Measurements from ENCODE around the gene DOCK2. TPM values are rescaled to one million over a fixed set of nuclear protein-coding genes. Genes with fewer than 3 reads are reported as not detected.
"Not testable (repeated sequence)": the region's sequence is repeated elsewhere in the genome, so short reads cannot be mapped to it uniquely, and the experiment has no call there.

The DOCK2 gene
- total RNA-seq, 1 experiment from 2014 or later, result not detected

DNA sequence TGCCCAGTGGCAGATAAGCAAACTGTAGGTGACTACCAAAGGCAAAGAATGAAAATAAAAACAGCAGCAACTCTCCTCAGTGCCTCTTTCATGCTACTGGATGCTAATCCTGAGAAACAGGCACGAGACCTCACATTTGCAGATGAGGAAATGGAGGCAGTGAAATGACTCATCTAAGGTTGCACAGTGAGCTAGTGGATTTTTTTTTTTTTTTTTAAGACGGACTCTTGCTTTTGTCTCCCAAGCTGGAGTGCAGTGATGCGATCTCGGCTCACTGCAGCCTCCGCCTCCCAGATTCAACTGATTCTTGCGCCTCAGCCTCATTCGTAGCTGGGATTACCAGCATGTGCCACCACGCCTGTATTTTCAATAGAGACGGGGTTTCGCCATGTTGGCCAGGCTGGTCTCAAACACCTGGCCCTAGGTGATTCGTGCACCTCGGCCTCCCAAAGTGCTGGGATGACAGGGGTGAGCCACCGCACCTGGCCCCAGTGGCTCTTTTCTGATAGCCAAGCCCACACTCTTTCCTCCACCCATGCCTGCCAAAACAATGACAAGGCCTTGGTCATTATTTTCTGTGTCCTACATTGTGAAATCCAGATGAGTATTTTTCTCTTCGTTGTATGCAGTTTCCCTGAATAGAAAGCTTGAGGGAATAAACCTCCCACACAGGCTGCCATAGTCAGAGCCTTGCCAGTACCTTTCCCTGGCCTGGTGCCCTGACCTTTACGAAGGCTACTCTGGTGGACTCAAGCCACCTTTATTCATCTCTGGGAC lies 19.2 kb downstream of the DOCK2 start:
- H3K4me3 Mint-ChIP-seq (ENCODE audit: low read depth, unreplicated experiment), result no peak overlapping the region
- no peak for DNase-seq
- H3K4me1 Mint-ChIP-seq (ENCODE audit: low read depth, unreplicated experiment), result no peaks in the 10 kb centered on the region
- H3K27me3 Mint-ChIP-seq (ENCODE audit: unreplicated experiment), result peaks cover 15% of the 10 kb centered on the region
- no peaks in the 10 kb centered on the region for H3K36me3 Mint-ChIP-seq (ENCODE audit: insufficient read depth, unreplicated experiment)
- no peak overlapping the region for H3K27ac Mint-ChIP-seq (ENCODE audit: unreplicated experiment)
- H3K9me3 Mint-ChIP-seq (ENCODE audit: low read depth, unreplicated experiment), result no peaks in the 10 kb centered on the region
- TF ChIP-seq, protein P1, sequence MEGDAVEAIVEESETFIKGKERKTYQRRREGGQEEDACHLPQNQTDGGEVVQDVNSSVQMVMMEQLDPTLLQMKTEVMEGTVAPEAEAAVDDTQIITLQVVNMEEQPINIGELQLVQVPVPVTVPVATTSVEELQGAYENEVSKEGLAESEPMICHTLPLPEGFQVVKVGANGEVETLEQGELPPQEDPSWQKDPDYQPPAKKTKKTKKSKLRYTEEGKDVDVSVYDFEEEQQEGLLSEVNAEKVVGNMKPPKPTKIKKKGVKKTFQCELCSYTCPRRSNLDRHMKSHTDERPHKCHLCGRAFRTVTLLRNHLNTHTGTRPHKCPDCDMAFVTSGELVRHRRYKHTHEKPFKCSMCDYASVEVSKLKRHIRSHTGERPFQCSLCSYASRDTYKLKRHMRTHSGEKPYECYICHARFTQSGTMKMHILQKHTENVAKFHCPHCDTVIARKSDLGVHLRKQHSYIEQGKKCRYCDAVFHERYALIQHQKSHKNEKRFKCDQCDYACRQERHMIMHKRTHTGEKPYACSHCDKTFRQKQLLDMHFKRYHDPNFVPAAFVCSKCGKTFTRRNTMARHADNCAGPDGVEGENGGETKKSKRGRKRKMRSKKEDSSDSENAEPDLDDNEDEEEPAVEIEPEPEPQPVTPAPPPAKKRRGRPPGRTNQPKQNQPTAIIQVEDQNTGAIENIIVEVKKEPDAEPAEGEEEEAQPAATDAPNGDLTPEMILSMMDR (IDR thresholded peaks at IDR 0.05; ENCODE audit: unreplicated experiment), result no peak
- intact Hi-C loops (cut with micrococcal nuclease; ENCODE audit: unreplicated experiment), result no loop called here
- no TSS peak for BruUV-seq (replicated peaks)
- CTCF ChIA-PET, result no interaction called here

DNA sequence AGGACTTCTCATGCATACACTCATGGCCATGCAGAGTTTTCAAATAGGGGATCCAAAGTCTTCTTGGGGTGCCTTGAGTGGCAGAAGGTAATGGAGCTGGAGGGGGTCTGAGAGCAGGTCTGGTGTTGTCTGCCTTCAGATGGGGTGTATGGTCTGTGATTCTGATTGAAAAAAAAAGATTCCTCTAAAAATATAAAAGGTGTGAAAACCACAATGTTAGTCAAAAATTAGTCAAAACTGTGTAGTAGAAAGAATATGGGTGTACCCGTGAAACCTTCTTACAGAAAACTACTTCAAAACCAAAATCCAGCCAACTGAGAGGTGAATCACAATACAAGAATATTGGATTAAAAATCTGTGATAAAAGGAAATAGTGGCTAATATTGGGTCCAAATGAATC lies 20.1 kb downstream of the DOCK2 start:
- no TSS peak for BruUV-seq (replicated peaks)
- Mint-ChIP-seq H3K4me1 (ENCODE audit: low read depth, unreplicated experiment) (no peaks in the 10 kb centered on the region), H3K4me3 (ENCODE audit: low read depth, unreplicated experiment) (no peak overlapping the region), H3K27ac (ENCODE audit: unreplicated experiment) (no peak overlapping the region), H3K9me3 (ENCODE audit: low read depth, unreplicated experiment) (no peaks in the 10 kb centered on the region), H3K27me3 (ENCODE audit: unreplicated experiment) (peaks cover 12% of the 10 kb centered on the region), H3K36me3 (ENCODE audit: insufficient read depth, unreplicated experiment) (no peaks in the 10 kb centered on the region)
- CTCF ChIA-PET, result no interaction called here
- no peak for DNase-seq
- TF ChIP-seq, protein P1 (IDR thresholded peaks at IDR 0.05; ENCODE audit: unreplicated experiment), result no peak
- intact Hi-C loops (cut with micrococcal nuclease; ENCODE audit: unreplicated experiment), result no loop called here

DNA sequence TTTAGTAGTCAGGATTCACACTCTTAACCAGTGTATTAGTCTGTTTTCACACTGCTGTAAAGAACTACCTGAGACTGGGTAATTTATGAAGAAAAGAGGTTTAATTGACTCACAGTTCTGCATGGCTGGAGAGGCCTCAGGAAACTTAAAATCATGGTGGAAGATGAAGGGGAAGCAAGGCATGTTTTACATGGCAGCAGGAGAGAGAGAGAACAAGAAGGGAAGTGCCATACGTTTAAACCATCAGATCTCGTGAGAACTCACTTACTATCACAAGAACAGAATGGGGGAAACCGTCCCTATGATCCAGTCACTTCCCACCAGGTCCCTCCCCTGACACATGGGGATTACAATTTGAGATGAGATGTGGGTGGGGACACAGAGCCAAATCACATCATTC lies 25.4 kb downstream of the DOCK2 start:
- CTCF ChIA-PET; intact Hi-C loops (cut with micrococcal nuclease; ENCODE audit: unreplicated experiment); H3K4me1 Mint-ChIP-seq (ENCODE audit: low read depth, unreplicated experiment): not testable (repeated sequence)

DNA sequence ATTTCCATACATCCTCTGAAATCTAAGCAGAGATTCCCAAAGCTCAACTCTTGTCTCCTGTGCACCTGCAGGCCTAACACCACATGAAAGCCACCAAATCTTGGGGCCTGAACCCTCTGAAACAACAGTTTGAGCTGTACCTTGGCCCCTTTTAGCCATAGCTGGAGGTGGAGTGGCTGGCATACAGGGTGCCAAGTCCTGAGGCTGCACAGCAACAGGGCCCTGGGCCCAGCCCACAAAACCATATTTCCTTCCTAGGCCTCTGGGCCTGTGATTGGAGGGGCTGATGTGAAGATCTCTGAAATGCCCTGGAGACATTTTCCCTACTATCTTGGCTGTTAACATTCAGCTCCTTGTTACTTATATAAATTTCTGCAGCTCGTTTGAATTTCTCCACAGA lies 26.5 kb downstream of the DOCK2 start:
- intact Hi-C loops (cut with micrococcal nuclease; ENCODE audit: unreplicated experiment), result no loop called here
- no peak for DNase-seq
- TF ChIP-seq, protein P1 (IDR thresholded peaks at IDR 0.05; ENCODE audit: unreplicated experiment), result no peak
- Mint-ChIP-seq H3K27ac (ENCODE audit: unreplicated experiment) (no peak overlapping the region), H3K4me3 (ENCODE audit: low read depth, unreplicated experiment) (no peak overlapping the region), H3K9me3 (ENCODE audit: low read depth, unreplicated experiment) (peaks cover 6% of the 10 kb centered on the region), H3K27me3 (ENCODE audit: unreplicated experiment) (peaks cover 19% of the 10 kb centered on the region), H3K36me3 (ENCODE audit: insufficient read depth, unreplicated experiment) (no peaks in the 10 kb centered on the region), H3K4me1 (ENCODE audit: low read depth, unreplicated experiment) (no peaks in the 10 kb centered on the region)
- no TSS peak for BruUV-seq (replicated peaks)
- CTCF ChIA-PET, result no interaction called here

More for the DNA sequence above, 25.4 kb downstream of the DOCK2 start:
- H3K9me3 Mint-ChIP-seq (ENCODE audit: low read depth, unreplicated experiment); DNase-seq; H3K27me3 Mint-ChIP-seq (ENCODE audit: unreplicated experiment); H3K36me3 Mint-ChIP-seq (ENCODE audit: insufficient read depth, unreplicated experiment); H3K4me3 Mint-ChIP-seq (ENCODE audit: low read depth, unreplicated experiment); BruUV-seq (replicated peaks); H3K27ac Mint-ChIP-seq (ENCODE audit: unreplicated experiment): not testable (repeated sequence)

DNA sequence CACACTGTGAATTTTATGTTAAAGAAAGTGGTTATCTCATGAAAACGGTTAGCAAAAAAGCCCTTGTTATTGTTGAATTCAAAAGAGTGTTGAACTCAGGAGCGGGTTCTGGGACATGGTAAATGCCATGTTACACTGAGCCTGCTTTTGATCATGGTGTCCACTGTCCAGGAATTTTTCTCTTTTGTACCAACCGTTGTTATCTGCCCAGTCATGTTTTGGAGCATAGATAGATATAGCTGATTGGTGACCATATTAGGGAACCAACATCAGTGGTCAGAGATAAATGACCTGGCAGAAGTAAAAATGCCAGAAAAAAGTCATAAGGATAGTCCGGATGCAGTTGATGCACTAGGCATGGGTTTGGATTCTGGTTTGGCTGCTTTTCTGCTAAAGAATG lies 29.3 kb downstream of the DOCK2 start:
- Mint-ChIP-seq H3K27ac (ENCODE audit: unreplicated experiment) (no peak overlapping the region), H3K9me3 (ENCODE audit: low read depth, unreplicated experiment) (peaks cover 6% of the 10 kb centered on the region), H3K36me3 (ENCODE audit: insufficient read depth, unreplicated experiment) (no peaks in the 10 kb centered on the region), H3K4me3 (ENCODE audit: low read depth, unreplicated experiment) (no peak overlapping the region), H3K4me1 (ENCODE audit: low read depth, unreplicated experiment) (no peaks in the 10 kb centered on the region), H3K27me3 (ENCODE audit: unreplicated experiment) (peaks cover 47% of the 10 kb centered on the region)
- no TSS peak for BruUV-seq (replicated peaks)
- no peak for DNase-seq
- CTCF ChIA-PET, result no interaction called here
- TF ChIP-seq, protein P1 (IDR thresholded peaks at IDR 0.05; ENCODE audit: unreplicated experiment), result no peak
- intact Hi-C loops (cut with micrococcal nuclease; ENCODE audit: unreplicated experiment), result no loop called here

All from Calu3 (cell line).